Measurements from ENCODE around the gene AURKAIP1. TPM values are rescaled to one million over a fixed set of nuclear protein-coding genes. Genes with fewer than 3 reads are reported as not detected.
A peak's percentile ranks its signal among the peaks of the same experiment; 100 is the strongest.

The AURKAIP1 gene
- total and polyA plus RNA-seq, 9 of the 15 experiments (the other 6 are each of a cell fraction or from before 2014, with no cell fraction given): 7.8 to 478 (median 92.0) TPM

DNA sequence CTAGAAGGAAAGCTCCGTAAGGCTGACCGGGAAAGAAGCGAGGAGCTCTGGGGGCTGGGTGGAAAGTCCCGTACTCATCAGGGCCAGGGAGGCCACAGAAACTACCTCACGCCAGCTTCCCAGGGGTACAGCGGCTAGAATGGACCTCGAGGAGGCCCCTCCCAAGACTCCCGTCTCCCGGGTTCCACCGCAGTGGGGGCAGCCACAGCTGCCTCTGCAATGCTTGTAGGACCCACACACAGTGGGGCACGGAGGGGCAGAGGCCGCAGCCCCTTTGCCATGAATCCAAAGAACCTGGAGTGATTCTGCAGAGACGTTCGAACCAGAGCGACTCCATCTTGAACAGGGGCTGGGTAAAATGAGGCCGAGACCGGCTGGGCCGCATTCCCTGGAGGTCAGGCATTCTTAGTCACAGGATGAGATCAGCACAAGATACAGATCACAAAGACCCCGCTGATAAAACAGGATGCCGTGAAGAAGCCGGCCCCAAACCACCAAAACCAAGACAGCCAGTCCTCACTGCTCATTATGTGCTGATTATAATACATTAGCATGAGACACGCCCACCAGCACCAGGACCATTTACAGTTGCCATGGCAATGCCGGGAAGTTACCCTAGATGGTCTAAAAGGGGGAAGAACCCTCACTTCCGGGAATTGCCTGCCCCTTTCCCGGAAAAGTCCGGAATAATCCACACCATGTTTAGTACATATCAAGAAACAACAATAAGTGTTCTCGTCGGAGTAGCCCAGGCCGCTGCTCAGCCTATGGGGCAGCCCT lies 47.6 kb upstream of the AURKAIP1 start (continued):
- TF ChIP-seq, protein P1, sequence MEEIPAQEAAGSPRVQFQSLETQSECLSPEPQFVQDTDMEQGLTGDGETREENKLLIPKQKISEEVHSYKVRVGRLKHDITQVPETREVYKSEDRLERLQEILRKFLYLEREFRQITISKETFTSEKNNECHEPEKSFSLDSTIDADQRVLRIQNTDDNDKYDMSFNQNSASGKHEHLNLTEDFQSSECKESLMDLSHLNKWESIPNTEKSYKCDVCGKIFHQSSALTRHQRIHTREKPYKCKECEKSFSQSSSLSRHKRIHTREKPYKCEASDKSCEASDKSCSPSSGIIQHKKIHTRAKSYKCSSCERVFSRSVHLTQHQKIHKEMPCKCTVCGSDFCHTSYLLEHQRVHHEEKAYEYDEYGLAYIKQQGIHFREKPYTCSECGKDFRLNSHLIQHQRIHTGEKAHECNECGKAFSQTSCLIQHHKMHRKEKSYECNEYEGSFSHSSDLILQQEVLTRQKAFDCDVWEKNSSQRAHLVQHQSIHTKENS (CRISPR knock-in tag; IDR thresholded peaks at IDR 0.05): no peak
- TF ChIP-seq, protein P2, sequence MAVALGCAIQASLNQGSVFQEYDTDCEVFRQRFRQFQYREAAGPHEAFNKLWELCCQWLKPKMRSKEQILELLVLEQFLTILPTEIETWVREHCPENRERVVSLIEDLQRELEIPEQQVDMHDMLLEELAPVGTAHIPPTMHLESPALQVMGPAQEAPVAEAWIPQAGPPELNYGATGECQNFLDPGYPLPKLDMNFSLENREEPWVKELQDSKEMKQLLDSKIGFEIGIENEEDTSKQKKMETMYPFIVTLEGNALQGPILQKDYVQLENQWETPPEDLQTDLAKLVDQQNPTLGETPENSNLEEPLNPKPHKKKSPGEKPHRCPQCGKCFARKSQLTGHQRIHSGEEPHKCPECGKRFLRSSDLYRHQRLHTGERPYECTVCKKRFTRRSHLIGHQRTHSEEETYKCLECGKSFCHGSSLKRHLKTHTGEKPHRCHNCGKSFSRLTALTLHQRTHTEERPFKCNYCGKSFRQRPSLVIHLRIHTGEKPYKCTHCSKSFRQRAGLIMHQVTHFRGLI (CRISPR knock-in tag; IDR thresholded peaks at IDR 0.05): peak; percentile 79
- TF ChIP-seq CBX8 (IDR thresholded peaks at IDR 0.05; ENCODE audit: borderline replicate concordance, extremely low read depth, low read depth, low read length, poor library complexity, severe bottlenecking) (no peak), FOXK1 (CRISPR knock-in tag; IDR thresholded peaks at IDR 0.05; ENCODE audit: borderline replicate concordance) (no peak), ILF3 (IDR thresholded peaks at IDR 0.05; ENCODE audit: borderline replicate concordance) (no peak), RBM25 (IDR thresholded peaks at IDR 0.05; ENCODE audit: low read depth, low read length, severe bottlenecking) (no peak), SIRT6 (IDR thresholded peaks at IDR 0.05; ENCODE audit: low read depth, low read length) (no peak), ZNF232 (CRISPR knock-in tag; IDR thresholded peaks at IDR 0.05) (no peak), MCM2 (IDR thresholded peaks at IDR 0.05; ENCODE audit: low read depth) (no peak), SNRNP70 (optimal IDR thresholded peaks at IDR 0.05; ENCODE audit: low read depth, low read length) (no peak), HMG20B (CRISPR knock-in tag; IDR thresholded peaks at IDR 0.05) (no peak), NFIC (IDR thresholded peaks at IDR 0.05) (no peak), ZBTB1 (CRISPR knock-in tag; IDR thresholded peaks at IDR 0.05; ENCODE audit: borderline replicate concordance, low read depth) (no peak), TCFL5 (CRISPR knock-in tag; conservative IDR thresholded peaks at IDR 0.05) (no peak; the same call in 1 of the 2 replicates), ZNF311 (CRISPR knock-in tag; IDR thresholded peaks at IDR 0.05) (peak; percentile 89), NCOA2 (IDR thresholded peaks at IDR 0.05; ENCODE audit: partially characterized antibody in 2 of 2) (no peak)
- TF ChIP-seq, protein P3, sequence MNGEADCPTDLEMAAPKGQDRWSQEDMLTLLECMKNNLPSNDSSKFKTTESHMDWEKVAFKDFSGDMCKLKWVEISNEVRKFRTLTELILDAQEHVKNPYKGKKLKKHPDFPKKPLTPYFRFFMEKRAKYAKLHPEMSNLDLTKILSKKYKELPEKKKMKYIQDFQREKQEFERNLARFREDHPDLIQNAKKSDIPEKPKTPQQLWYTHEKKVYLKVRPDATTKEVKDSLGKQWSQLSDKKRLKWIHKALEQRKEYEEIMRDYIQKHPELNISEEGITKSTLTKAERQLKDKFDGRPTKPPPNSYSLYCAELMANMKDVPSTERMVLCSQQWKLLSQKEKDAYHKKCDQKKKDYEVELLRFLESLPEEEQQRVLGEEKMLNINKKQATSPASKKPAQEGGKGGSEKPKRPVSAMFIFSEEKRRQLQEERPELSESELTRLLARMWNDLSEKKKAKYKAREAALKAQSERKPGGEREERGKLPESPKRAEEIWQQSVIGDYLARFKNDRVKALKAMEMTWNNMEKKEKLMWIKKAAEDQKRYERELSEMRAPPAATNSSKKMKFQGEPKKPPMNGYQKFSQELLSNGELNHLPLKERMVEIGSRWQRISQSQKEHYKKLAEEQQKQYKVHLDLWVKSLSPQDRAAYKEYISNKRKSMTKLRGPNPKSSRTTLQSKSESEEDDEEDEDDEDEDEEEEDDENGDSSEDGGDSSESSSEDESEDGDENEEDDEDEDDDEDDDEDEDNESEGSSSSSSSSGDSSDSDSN (IDR thresholded peaks at IDR 0.05; ENCODE audit: borderline replicate concordance in 1 of 2, low read depth in 2 of 2, low read length in 2 of 2): no peak
- TF ChIP-seq, protein P4, sequence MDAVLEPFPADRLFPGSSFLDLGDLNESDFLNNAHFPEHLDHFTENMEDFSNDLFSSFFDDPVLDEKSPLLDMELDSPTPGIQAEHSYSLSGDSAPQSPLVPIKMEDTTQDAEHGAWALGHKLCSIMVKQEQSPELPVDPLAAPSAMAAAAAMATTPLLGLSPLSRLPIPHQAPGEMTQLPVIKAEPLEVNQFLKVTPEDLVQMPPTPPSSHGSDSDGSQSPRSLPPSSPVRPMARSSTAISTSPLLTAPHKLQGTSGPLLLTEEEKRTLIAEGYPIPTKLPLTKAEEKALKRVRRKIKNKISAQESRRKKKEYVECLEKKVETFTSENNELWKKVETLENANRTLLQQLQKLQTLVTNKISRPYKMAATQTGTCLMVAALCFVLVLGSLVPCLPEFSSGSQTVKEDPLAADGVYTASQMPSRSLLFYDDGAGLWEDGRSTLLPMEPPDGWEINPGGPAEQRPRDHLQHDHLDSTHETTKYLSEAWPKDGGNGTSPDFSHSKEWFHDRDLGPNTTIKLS (IDR thresholded peaks at IDR 0.05; ENCODE audit: borderline replicate concordance, low read depth): no peak
- TF ChIP-seq, protein P5, sequence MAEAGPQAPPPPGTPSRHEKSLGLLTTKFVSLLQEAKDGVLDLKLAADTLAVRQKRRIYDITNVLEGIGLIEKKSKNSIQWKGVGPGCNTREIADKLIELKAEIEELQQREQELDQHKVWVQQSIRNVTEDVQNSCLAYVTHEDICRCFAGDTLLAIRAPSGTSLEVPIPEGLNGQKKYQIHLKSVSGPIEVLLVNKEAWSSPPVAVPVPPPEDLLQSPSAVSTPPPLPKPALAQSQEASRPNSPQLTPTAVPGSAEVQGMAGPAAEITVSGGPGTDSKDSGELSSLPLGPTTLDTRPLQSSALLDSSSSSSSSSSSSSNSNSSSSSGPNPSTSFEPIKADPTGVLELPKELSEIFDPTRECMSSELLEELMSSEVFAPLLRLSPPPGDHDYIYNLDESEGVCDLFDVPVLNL (CRISPR knock-in tag; IDR thresholded peaks at IDR 0.05; ENCODE audit: low read depth): no peak

All from K562 (cell line).